GM18526 (cell line): Measurements from ENCODE around the gene MC3R.

Source experiments
- POLR2A ChIP-seq: IDR thresholded peaks from 3 replicates; pipeline ENCODE4 v1.6.1; 2011; ENCODE audit not compliant: insufficient read length; ENCODE audit errors: extremely low read depth

The MC3R gene

DNA sequence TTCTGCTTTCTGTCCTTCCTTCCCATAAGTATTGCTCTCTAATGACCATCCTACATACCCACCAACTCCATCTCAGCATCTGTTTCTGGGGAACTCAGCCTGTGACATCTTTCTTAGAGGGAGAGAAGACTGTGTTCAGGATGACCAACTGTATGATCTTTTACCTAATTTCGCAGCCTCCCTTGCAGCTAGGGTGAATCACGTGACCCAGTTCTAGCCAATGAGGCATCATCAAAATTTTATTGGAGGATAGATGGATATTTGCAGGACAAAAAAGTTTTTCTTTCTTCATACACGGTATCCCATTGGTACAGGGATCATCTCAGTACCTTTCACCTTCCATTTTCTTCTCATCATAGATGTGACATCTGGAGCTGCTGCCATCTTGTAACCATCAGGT is 14.4 kb upstream of the MC3R start:
- TF ChIP-seq POLR2A: no peak

DNA sequence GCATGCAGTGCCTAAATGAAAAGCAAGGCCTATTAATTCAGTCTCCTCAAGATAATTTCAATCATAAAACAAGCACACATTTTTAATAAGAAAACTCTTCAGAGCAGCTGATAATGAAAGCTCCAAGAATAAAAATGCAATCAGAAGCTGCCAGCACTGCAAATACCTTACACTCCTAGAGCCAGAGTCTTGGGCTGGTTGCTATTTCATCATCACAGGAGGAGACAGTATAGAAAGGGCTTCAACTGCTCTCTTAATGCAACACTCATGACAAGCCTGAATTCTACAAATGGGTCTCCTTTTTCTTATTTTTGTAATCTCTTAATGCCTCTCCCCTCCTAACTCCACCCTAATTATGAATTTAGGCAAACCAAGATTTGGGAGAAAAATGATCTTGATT is 11.2 kb upstream of the MC3R start:
- no peak for TF ChIP-seq POLR2A

DNA sequence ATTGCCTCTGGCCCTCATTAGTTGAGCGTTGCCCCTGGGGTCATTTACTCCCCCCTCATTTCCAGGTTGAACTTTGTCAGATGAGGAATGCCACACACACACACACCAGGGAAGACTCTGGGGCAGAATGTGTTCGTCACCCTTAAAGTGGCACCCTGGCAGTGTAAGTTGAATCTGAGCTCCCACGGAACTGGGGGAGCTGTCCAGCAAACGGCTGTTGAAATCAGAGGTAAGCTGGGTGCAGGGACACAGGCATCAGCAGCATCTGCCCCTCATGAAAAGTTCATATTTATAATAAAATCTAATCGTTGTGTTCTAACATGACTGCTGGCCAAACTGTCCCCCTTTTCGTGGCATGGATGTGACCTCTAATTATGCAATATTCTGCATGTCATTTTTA is 4.3 kb upstream of the MC3R start:
- TF ChIP-seq POLR2A: no peak

DNA sequence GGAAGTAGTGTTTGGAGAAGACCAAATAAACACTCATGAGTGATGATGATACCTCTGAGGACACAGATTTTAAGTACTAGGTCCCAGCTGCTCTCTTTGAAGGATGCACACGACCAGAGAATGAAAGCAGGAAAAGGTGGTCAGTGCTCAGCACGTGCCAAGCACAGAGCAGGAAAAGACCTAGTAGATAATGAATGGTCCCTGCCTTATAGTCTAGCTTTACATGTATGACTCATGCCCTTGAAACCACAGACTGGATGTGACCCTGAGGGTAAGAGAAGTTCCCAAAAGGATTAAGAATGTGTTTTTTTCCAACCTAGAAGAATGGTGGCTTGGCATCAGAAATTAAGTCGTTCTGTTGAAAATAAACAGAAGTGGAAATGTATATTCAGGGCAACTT is 2.8 kb upstream of the MC3R start:
- TF ChIP-seq POLR2A: no peak

DNA sequence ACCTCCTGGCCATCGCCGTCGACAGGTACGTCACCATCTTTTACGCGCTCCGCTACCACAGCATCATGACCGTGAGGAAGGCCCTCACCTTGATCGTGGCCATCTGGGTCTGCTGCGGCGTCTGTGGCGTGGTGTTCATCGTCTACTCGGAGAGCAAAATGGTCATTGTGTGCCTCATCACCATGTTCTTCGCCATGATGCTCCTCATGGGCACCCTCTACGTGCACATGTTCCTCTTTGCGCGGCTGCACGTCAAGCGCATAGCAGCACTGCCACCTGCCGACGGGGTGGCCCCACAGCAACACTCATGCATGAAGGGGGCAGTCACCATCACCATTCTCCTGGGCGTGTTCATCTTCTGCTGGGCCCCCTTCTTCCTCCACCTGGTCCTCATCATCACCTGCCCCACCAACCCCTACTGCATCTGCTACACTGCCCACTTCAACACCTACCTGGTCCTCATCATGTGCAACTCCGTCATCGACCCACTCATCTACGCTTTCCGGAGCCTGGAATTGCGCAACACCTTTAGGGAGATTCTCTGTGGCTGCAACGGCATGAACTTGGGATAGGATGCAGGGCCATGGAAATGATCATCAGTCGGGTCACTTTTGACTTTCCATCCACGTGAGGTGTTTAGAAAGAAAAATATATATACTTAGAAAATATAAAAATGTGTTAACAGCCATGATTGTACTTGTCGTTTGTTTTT is 868 bp downstream of the MC3R start:
- no peak for TF ChIP-seq POLR2A

DNA sequence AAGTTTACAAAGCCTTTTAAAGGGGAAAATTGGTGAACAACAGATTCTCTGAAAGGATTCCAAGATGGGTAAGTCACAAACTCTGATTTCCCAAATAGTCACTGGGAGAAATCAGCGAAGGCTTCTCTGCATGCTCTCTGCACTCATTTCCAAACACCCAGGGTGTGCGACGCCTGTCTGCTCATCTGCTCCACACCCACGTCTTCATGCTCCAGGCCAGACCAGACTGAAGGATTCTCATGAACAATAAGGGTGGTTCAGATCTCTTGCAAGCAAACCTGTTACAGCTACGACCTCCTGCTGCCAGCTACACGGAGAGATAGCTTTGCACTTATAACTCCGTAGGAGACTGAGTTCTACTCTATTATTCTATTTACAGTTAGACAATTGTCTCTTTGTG is 1.4 kb downstream of the MC3R start:
- TF ChIP-seq POLR2A: no peak

DNA sequence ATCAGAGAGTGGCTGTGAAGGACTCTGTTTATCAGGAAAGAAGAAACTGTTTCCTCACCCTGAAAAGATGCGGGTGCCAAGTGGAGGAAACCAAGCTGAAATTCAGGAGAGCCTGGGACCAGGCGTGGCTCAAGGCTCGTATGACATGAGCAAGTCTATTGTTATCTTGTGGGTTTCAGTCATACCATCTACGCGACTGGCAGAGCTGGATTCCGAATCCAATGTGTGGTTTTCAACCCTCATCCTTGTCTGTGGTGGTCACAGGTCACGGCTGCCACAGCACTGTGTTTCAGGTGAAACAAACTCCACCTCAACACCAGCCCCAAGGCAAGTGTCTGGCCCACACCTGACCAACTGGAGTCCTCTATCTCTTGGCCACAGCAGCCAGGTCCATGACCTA is 9.1 kb downstream of the MC3R start:
- no peak for TF ChIP-seq POLR2A

DNA sequence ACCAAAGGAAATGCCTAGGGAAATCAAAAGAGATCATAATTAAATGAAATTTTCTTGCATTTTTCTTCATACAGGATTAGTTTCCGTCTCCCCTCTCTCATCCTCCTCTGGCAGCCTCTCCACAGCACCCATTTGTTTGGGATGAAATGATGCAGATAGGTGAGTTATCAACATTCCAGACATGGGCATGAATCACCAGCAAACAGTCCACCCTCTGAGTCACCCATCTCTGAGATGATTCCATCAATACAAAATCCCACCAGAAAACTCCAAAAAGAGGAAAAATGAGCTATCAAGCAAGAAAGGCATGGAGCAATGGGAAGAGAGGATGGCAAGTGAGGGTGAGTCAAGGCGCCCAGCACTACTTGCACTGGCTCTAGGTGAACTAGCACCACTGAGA is 11.4 kb downstream of the MC3R start:
- TF ChIP-seq POLR2A: no peak

DNA sequence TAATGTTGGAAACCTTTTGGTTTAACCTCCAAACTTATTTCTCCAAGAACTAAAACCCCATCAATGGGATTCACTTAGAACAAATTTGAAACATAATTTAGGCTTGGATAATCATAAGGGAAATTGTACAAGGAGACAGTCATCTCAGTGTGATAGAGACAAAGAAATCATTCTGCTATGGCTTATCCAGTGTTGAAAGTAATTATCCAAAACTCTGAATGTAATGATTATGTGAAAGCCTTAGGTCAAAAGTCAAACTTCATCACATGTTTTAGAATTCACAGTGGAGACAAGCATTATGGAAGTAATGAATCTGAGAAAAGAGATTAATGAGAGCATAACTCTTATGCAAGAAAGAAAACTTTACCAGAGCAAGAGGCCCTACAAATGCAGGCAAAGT is 20.0 kb downstream of the MC3R start:
- TF ChIP-seq POLR2A: no peak

DNA sequence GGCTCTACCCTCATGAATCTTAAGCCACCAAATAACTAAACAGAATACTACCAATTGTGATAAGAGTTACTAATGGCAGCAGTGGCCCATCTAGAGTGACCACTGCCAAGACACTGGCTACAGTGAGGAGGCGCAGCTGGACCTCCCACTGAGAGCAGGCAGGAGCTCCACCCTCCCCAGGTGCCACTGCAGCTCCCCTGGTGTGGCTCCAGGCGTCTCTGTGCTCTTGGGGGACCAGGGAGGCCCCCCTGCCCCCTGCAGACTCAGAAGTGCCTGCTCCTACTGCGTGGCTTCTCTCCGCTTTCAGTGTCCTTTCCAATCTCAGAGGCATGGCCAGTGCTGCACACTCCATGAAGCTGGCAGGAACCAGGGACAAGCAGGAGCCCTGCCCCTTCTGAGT is 23.4 kb downstream of the MC3R start:
- TF ChIP-seq POLR2A: no peak

DNA sequence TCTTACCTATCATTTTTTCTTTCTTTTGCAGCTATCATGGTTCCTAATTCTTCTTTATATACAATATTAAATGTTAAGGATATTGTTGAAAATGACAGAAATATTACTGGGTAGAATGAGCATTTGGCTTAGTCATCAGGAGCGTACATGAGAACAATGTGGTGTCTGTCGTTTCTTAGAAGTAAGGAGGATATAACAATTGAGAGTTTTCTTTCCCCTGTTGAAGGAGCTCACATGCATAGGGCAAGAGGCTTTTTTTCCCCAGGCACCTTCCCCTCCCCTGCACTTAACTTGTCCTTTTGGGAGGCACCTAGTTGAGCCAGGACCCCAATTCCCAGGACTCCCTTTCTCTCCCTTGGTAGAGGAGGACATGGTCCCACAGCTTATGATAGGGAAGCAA is 25.0 kb downstream of the MC3R start:
- no peak for TF ChIP-seq POLR2A

DNA sequence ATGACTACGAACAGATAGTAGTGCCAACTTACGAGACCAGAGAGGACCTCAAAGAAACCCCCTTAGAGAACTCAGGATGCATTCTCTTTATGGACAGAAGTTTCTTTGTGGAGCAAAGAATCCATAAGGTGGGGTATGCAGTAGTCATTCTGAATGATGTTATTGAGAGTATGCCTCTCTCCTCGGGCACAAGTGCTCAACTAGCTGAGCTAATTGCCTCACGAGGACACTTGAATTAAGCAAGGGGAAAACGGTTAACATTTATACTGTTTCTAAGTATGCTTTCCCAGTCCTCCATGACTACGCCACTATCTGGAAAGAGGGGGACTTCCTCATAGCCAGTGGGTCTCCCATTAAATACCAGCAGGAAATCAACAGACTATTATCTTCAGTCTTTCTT is 25.6 kb downstream of the MC3R start:
- TF ChIP-seq POLR2A: no peak

DNA sequence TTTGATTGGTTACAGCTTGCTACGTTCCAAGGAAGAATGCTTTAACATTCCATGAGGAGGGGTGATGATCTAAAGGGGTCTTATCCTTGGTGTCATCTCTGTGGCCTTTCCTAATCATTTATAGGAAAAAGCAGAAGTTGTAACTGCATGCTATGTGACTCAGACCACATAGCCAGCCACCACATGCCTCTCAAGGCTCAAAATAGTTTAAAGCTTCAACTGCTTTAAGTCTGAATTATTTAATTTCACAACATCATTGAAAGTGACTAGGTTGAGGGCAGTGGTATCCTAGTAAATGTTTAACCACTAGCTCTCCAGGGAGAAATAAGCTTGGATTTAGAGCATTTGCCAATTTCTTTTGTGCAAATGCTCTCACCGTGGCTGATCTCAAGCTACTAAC is 29.7 kb downstream of the MC3R start:
- TF ChIP-seq POLR2A: no peak

DNA sequence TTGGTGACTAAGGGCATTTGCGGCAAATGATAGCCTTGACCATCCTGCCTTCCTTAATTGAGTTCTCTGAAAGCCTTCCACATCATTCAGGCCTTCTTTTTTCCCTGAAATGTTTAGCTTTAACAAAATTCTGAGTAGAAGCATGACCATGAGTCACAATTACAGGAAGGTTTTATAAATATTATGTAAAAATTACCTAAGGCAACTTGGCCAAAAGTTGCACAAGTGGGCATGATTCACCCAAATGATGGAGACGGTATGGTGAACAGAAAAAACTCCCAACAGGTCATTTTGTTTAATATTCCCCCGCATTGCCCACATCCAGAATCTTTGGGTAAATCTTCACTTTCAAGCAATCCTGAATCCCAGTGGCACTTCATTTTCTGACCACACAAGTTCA is 37.0 kb downstream of the MC3R start:
- no peak for TF ChIP-seq POLR2A

DNA sequence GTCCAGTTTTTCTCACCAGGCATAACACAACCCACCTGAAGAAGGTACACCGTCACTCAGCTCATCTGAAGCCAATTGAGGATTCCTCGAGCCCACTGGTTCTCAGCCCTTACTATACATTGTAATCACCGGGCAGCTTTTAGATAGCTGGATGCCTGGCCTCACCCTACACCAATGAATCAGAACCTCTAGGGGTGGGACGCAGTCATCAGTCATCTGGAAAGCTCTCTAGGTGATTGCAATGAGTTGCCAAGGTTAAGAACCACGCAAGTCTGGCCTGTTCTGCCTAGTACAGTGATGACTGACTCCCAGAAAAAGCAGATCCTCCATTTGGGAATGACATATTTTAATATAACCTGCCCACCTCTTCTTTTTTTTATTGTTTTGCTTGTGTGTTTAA is 41.1 kb downstream of the MC3R start:
- no peak for TF ChIP-seq POLR2A

DNA sequence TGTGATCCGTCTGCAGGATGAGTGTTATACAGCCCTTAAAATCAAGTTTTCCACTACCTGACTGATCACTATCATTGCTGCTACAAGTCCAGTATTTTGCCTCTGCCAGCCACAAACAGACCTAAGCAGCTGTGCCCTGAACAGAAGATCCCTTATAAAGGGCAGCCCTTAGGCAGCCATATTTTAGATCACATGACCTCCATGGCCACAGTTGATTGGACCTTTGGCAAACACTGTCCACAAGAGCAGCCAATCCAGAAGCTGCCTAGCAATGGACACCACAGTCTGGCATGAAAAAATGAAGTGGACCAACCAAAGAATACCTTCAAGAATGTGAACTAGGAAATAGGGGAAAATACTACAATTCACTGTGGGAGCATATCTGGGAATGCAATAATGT is 50.8 kb downstream of the MC3R start:
- no peak for TF ChIP-seq POLR2A
